CD4-positive, alpha-beta T cell (primary cell): ENCODE results near the gene OTOP3. TPM values are rescaled to one million over a fixed set of nuclear protein-coding genes. Genes with fewer than 3 reads are reported as not detected.
"Not testable (repeated sequence)": the region's sequence is repeated elsewhere in the genome, so short reads cannot be mapped to it uniquely, and the experiment has no call there.

Experiments used
- ATAC-seq: fragments of 200-7000 bp; cut with Tn5 transposase; one replicate; pipeline ENCODE4 v1.10.0; 2022; ENCODE audit warnings: mild to moderate bottlenecking; ENCODE audit not compliant: poor library complexity
- CTCF ChIA-PET: fragments of 350-600 bp; sonication (Branson Sonifier 250); formaldehyde crosslinking; loops from one replicate; lab custom pipeline; 2021; ENCODE audit warnings: antibody characterized with exemption, inconsistent platforms; lab: Charles Lee
- POLR2A ChIA-PET: fragments of 350-600 bp; sonication (Branson Sonifier 250); formaldehyde crosslinking; loops from one replicate; lab custom pipeline; 2021; ENCODE audit warnings: antibody characterized with exemption, inconsistent platforms; lab: Charles Lee
- DNase-seq, 14 experiments: peaks; one replicate each; pipeline ENCODE4 v3.0.0-alpha.2; 2013 to 2020; ENCODE audit warnings: mixed read lengths in 2 of 14
- H3K27ac ChIP-seq, 2 donors: one replicate each; pipeline versions ENCODE4 v1.5.1 to v1.7.0; 2013; ENCODE audit warnings: low read length in 2 of 2, low read depth in 1 of 2, mild to moderate bottlenecking in 1 of 2
- H3K27me3 ChIP-seq, 2 experiments: 1 replicate in 1 of 2; 2 replicates in 1 of 2; pipeline versions ENCODE4 v1.6.1 to v1.7.0; 2013; ENCODE audit warnings: low read length in 2 of 2, control low read depth in 1 of 2, mild to moderate bottlenecking in 1 of 2, moderate library complexity in 1 of 2; ENCODE audit not compliant: insufficient read depth in 2 of 2, control insufficient read depth in 1 of 2
- H3K36me3 ChIP-seq: one replicate; pipeline ENCODE4 v1.6.1; 2013; ENCODE audit warnings: low read length, control low read depth; ENCODE audit not compliant: insufficient read depth
- H3K4me1 ChIP-seq: one replicate; pipeline ENCODE4 v1.6.1; 2013; ENCODE audit warnings: low read length, control low read depth; ENCODE audit not compliant: insufficient read depth
- H3K4me3 ChIP-seq: one replicate; pipeline ENCODE4 v1.5.1; 2013; ENCODE audit warnings: mild to moderate bottlenecking, low read length, moderate library complexity
- H3K9me3 ChIP-seq, 2 experiments: 1 replicate in 1 of 2; 2 replicates in 1 of 2; pipeline versions ENCODE4 v1.6.1 to v1.7.0; 2013; ENCODE audit warnings: low read length in 2 of 2, mild to moderate bottlenecking in 2 of 2, control low read depth in 1 of 2, moderate library complexity in 1 of 2; ENCODE audit not compliant: control insufficient read depth in 1 of 2, insufficient read depth in 1 of 2
- H3K27ac Mint-ChIP-seq: one replicate; pipeline ENCODE4 v1.8.0; 2020; ENCODE audit warnings: mixed read lengths
- H3K27me3 Mint-ChIP-seq: one replicate; pipeline ENCODE4 v1.8.0; 2021; ENCODE audit warnings: mixed read lengths
- H3K36me3 Mint-ChIP-seq: one replicate; pipeline ENCODE4 v1.8.0; 2021; ENCODE audit warnings: low read depth, mixed read lengths
- H3K4me1 Mint-ChIP-seq: one replicate; pipeline ENCODE4 v1.8.0; 2021; ENCODE audit warnings: low read depth, mixed read lengths
- H3K4me3 Mint-ChIP-seq: one replicate; pipeline ENCODE4 v1.8.0; 2020; ENCODE audit warnings: mild to moderate bottlenecking, mixed read lengths
- H3K9me3 Mint-ChIP-seq: one replicate; pipeline ENCODE4 v1.8.0; 2020; ENCODE audit warnings: mixed read lengths
- CTCF ChIP-seq: fragments of 200-600 bp; IDR thresholded peaks from one replicate; pipeline ENCODE4 v1.8.0; 2022; ENCODE audit warnings: antibody characterized with exemption, mild to moderate bottlenecking
- intact Hi-C, 2 experiments: fragments of 100-400 bp; cut with DNase I in 1 of 2; cut with micrococcal nuclease in 1 of 2; formaldehyde crosslinking; loops; one replicate each; pipeline versions ENCODE4 v1.15.1 to v1.9.0; 2023 to 2025; cut with DNase I, micrococcal nuclease
- total RNA-seq, 174 experiments: library from RNA in 2 of 174; stranded (reverse) in 2 of 174; gene quantifications; one replicate each; pipeline ENCODE4 v1.2.3 and lab custom pipeline; 2021 to 2026

Gene OTOP3
- total RNA-seq, 2 experiments from 2014 or later, result not detected

GRCh38 chr17:74903034-74903433 lies 32.7 kb upstream of the OTOP3 start:
- CTCF ChIA-PET, result no interaction called here
- POLR2A ChIA-PET, result no interaction called here
- TF ChIP-seq CTCF, result no peak
- H3K27ac Mint-ChIP-seq, result no peak overlapping the region
- H3K27me3 Mint-ChIP-seq, result peaks cover 8% of the 10 kb centered on the region
- Histone ChIP-seq H3K9me3 (peaks cover 0 to 6% of the 10 kb centered on the region in 2 experiments), H3K4me3 (no peak overlapping the region), H3K27ac (no peak overlapping the region), H3K27me3 (peaks cover 12 to 13% of the 10 kb centered on the region in 2 experiments), H3K36me3 (no peaks in the 10 kb centered on the region), H3K4me1 (no peaks in the 10 kb centered on the region)
- H3K36me3 Mint-ChIP-seq, result no peaks in the 10 kb centered on the region
- no peaks in the 10 kb centered on the region for H3K4me1 Mint-ChIP-seq
- no peak overlapping the region for H3K4me3 Mint-ChIP-seq
- intact Hi-C loops, result no loop called here
- DNase-seq (no peak), ATAC-seq (no peak)
- no peaks in the 10 kb centered on the region for H3K9me3 Mint-ChIP-seq

GRCh38 chr17:74903671-74904070 lies 32.0 kb upstream of the OTOP3 start:
- ChIA-PET POLR2A (no interaction called here), CTCF (no interaction called here)

GRCh38 chr17:74904687-74905409 lies 30.9 kb upstream of the OTOP3 start:
- Histone ChIP-seq H3K4me3 (no peak overlapping the region), H3K9me3 (peaks cover 0 to 6% of the 10 kb centered on the region in 2 experiments), H3K27ac (no peak overlapping the region), H3K36me3 (no peaks in the 10 kb centered on the region), H3K27me3 (peaks cover 12 to 13% of the 10 kb centered on the region in 2 experiments), H3K4me1 (no peaks in the 10 kb centered on the region)
- ChIA-PET POLR2A (no interaction called here), CTCF (no interaction called here)
- ATAC-seq (no peak), DNase-seq (no peak)
- Mint-ChIP-seq H3K27me3 (peaks cover 8% of the 10 kb centered on the region), H3K9me3 (no peaks in the 10 kb centered on the region), H3K36me3 (no peaks in the 10 kb centered on the region), H3K4me3 (no peak overlapping the region), H3K4me1 (no peaks in the 10 kb centered on the region), H3K27ac (no peak overlapping the region)
- TF ChIP-seq CTCF, result no peak
- intact Hi-C loops, result no loop called here

More at GRCh38 chr17:74903671-74904070, 32.0 kb upstream of the OTOP3 start:
- H3K36me3 Mint-ChIP-seq, result no peaks in the 10 kb centered on the region
- Histone ChIP-seq H3K27ac (no peak overlapping the region), H3K4me1 (no peaks in the 10 kb centered on the region), H3K4me3 (no peak overlapping the region), H3K27me3 (peaks cover 12 to 13% of the 10 kb centered on the region in 2 experiments), H3K9me3 (peaks cover 0 to 6% of the 10 kb centered on the region in 2 experiments), H3K36me3 (no peaks in the 10 kb centered on the region)
- no peak overlapping the region for H3K4me3 Mint-ChIP-seq
- DNase-seq, result no peak
- H3K27me3 Mint-ChIP-seq, result peaks cover 8% of the 10 kb centered on the region
- no peaks in the 10 kb centered on the region for H3K4me1 Mint-ChIP-seq
- intact Hi-C loops, result no loop called here
- no peaks in the 10 kb centered on the region for H3K9me3 Mint-ChIP-seq
- ATAC-seq, result no peak
- TF ChIP-seq CTCF, result no peak
- H3K27ac Mint-ChIP-seq, result no peak overlapping the region

- DNase-seq, ATAC-seq, H3K27ac ChIP-seq, H3K9me3 ChIP-seq, H3K27ac Mint-ChIP-seq, intact Hi-C loops, POLR2A ChIA-PET, H3K4me1 Mint-ChIP-seq, H3K4me3 ChIP-seq, H3K4me1 ChIP-seq, H3K36me3 Mint-ChIP-seq, H3K27me3 Mint-ChIP-seq, H3K4me3 Mint-ChIP-seq, H3K9me3 Mint-ChIP-seq, H3K36me3 ChIP-seq: not testable (repeated sequence)
- CTCF ChIA-PET, result interaction anchor here (0.6 kb wide), 1 partner anchor 84 kb away, joined by 3 read pairs; no protein-coding TSS in a partner anchor
- H3K27me3 ChIP-seq, result peaks cover 12 to 13% of the 10 kb centered on the region in 2 experiments
Observed at GRCh38 chr17:74906214-74906793, 29.4 kb upstream of the OTOP3 start.
